OCI-LY1 (cell line): ENCODE measurements around the gene MAGI2.

Experiments used
- H2AFZ ChIP-seq: fragments of 200-600 bp; sonication (generic), shearing (Covaris generic); 2 replicates; pipeline ENCODE4 v1.6.0; 2014; ENCODE audit warnings: antibody characterized with exemption, mild to moderate bottlenecking, low read length
- H3F3A ChIP-seq: fragments of 200-600 bp; sonication (generic), shearing (Covaris generic); 2 replicates; pipeline ENCODE4 v1.6.0; 2014; ENCODE audit warnings: mild to moderate bottlenecking, antibody characterized with exemption, low read length, moderate library complexity; ENCODE audit not compliant: insufficient read depth
- H3K27ac ChIP-seq: fragments of 200-600 bp; sonication (generic); 2 replicates; pipeline ENCODE4 v1.5.1; 2014; ENCODE audit warnings: low read length, mixed run types, mild to moderate bottlenecking, low read depth; ENCODE audit not compliant: poor library complexity, severe bottlenecking
- H3K27me3 ChIP-seq: fragments of 200-600 bp; sonication (generic); 2 replicates; pipeline ENCODE4 v1.6.0; 2014; ENCODE audit warnings: antibody characterized with exemption, mild to moderate bottlenecking, low read length, moderate library complexity; ENCODE audit not compliant: insufficient read depth
- H3K36me3 ChIP-seq: fragments of 200-600 bp; sonication (generic); 2 replicates; pipeline ENCODE4 v1.6.1; 2014; ENCODE audit warnings: mild to moderate bottlenecking, antibody characterized with exemption, low read length, moderate library complexity, mixed read lengths; ENCODE audit not compliant: insufficient read depth
- H3K4me1 ChIP-seq: fragments of 200-600 bp; sonication (generic); 2 replicates; pipeline ENCODE4 v1.5.1; 2014; ENCODE audit warnings: mild to moderate bottlenecking, low read length, moderate library complexity; ENCODE audit not compliant: insufficient read depth, severe bottlenecking
- H3K4me2 ChIP-seq: fragments of 200-600 bp; sonication (generic), shearing (Covaris generic); 2 replicates; pipeline ENCODE4 v1.6.1; 2014; ENCODE audit warnings: low read length
- H3K4me3 ChIP-seq: fragments of 200-600 bp; sonication (generic); 2 replicates; pipeline ENCODE4 v1.5.1; 2014; ENCODE audit warnings: low read length, low read depth, mild to moderate bottlenecking, mixed read lengths; ENCODE audit not compliant: poor library complexity, severe bottlenecking
- H3K79me2 ChIP-seq: fragments of 200-600 bp; shearing (Covaris generic); 2 replicates; pipeline ENCODE4 v1.6.1; 2016; ENCODE audit warnings: mixed run types, low read length, mixed read lengths; ENCODE audit not compliant: insufficient read depth
- H3K9ac ChIP-seq: fragments of 200-600 bp; sonication (generic), shearing (Covaris generic); 2 replicates; pipeline ENCODE4 v1.6.1; 2014; ENCODE audit warnings: mild to moderate bottlenecking, low read length, mixed read lengths
- H3K9me2 ChIP-seq: fragments of 200-600 bp; sonication (generic), shearing (Covaris generic); 2 replicates; pipeline ENCODE4 v1.6.1; 2014; ENCODE audit warnings: low read depth, mild to moderate bottlenecking, low read length, mixed read lengths
- H3K9me3 ChIP-seq: fragments of 200-600 bp; shearing (Covaris generic); 2 replicates; pipeline ENCODE4 v1.6.1; 2014; ENCODE audit warnings: low read length, mixed read lengths
- H4K20me1 ChIP-seq: fragments of 200-600 bp; sonication (generic), shearing (Covaris generic); 2 replicates; pipeline ENCODE4 v1.6.0; 2016; ENCODE audit warnings: mild to moderate bottlenecking, low read length; ENCODE audit not compliant: insufficient read depth
- EZH2 ChIP-seq: fragments of 200-600 bp; sonication (generic), shearing (Covaris generic); IDR thresholded peaks from 2 replicates; pipeline ENCODE4 v1.8.0; 2017; ENCODE audit warnings: borderline replicate concordance, mixed run types, mild to moderate bottlenecking, antibody characterized with exemption, low read length, moderate library complexity, mixed read lengths
- TF ChIP-seq, protein P1 (sequence below): fragments of 200-600 bp; sonication (generic), shearing (Covaris generic); IDR thresholded peaks from 2 replicates; pipeline ENCODE4 v1.5.1; 2017; ENCODE audit warnings: mild to moderate bottlenecking, antibody characterized with exemption, low read length, moderate library complexity, mixed read lengths

Gene MAGI2

DNA sequence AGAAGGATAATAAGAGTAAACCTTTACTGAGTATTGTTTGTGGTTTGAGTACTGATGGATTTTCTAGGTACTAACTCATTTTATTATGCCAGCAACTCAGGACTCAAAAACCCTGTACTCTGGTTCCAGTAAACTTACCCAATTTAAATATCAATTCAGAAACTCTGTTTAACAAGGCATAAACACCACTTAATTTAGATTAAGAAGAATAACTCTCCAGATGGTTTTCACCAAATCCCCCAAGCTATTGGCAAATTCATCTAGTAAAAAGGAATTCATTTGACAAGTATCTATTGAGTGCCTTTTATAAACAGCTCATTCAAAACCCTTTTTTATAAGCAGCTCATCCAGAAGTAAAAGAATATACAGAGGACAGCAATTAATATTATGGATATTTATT, 1082.5 kb downstream of the MAGI2 start:
- H2AFZ ChIP-seq, result no peak overlapping the region
- no peak overlapping the region for H3K4me3 ChIP-seq
- no peaks in the 10 kb centered on the region for H3K36me3 ChIP-seq
- no peaks in the 10 kb centered on the region for H4K20me1 ChIP-seq
- no peaks in the 10 kb centered on the region for H3K27me3 ChIP-seq
- no peaks in the 10 kb centered on the region for H3K4me1 ChIP-seq
- H3K4me2 ChIP-seq, result no peak overlapping the region
- H3K79me2 ChIP-seq, result no peaks in the 10 kb centered on the region
- no peaks in the 10 kb centered on the region for H3K9me3 ChIP-seq
- TF ChIP-seq, protein P1, sequence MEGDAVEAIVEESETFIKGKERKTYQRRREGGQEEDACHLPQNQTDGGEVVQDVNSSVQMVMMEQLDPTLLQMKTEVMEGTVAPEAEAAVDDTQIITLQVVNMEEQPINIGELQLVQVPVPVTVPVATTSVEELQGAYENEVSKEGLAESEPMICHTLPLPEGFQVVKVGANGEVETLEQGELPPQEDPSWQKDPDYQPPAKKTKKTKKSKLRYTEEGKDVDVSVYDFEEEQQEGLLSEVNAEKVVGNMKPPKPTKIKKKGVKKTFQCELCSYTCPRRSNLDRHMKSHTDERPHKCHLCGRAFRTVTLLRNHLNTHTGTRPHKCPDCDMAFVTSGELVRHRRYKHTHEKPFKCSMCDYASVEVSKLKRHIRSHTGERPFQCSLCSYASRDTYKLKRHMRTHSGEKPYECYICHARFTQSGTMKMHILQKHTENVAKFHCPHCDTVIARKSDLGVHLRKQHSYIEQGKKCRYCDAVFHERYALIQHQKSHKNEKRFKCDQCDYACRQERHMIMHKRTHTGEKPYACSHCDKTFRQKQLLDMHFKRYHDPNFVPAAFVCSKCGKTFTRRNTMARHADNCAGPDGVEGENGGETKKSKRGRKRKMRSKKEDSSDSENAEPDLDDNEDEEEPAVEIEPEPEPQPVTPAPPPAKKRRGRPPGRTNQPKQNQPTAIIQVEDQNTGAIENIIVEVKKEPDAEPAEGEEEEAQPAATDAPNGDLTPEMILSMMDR, result no peak
- TF ChIP-seq EZH2, result no peak
- no peaks in the 10 kb centered on the region for H3F3A ChIP-seq
- no peak overlapping the region for H3K9ac ChIP-seq
- H3K27ac ChIP-seq, result no peak overlapping the region
- H3K9me2 ChIP-seq, result no peaks in the 10 kb centered on the region

DNA sequence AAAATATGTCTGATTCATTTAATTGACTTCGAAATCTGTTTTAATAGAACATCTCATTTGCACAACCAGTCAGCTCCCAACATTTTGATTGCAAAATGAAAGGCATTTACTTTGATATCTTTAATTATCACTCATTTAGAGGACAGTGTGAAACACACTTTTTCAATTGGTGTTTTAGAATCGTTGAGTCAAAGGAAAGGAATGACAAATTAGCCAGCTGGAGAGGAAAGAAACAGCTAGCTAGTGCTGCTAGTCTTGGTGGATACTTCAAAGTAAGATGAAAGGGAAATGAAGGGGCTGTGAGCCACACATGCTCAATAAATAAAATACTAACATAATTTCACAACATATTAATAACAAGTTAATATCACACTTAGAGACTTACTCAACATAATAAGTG, 1084.7 kb downstream of the MAGI2 start:
- TF ChIP-seq EZH2, result no peak
- TF ChIP-seq, protein P1, result no peak

DNA sequence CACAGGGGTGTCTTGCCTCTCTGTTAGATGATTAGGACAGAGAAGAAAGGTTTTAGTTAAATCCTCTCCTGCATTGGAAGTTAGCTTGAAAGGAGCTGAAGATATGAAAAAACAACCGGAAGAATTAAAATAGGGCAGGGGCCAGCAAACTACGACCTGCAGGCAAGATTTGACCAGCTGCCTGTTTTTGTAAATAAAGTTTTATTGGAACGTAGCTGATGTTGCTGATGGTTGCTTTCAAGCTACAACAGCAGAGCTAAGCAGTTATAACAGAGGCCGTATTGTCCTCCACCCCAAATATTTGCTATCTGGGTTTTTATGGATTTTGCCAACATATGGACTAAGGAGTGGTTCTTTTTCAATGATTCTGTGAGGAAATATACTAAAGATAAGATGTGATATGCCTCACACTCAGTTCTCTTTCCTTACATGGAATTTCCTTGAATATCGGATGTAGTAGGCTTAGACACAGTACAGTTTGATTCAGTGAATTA, 1086.1 kb downstream of the MAGI2 start:
- Histone ChIP-seq H3K27me3 (no peaks in the 10 kb centered on the region), H3K9me3 (no peaks in the 10 kb centered on the region), H3F3A (no peaks in the 10 kb centered on the region), H3K4me3 (no peak overlapping the region), H4K20me1 (no peaks in the 10 kb centered on the region), H3K79me2 (no peaks in the 10 kb centered on the region), H3K9me2 (no peaks in the 10 kb centered on the region), H3K9ac (no peak overlapping the region), H3K27ac (no peak overlapping the region), H3K36me3 (no peaks in the 10 kb centered on the region), H3K4me1 (no peaks in the 10 kb centered on the region), H2AFZ (no peak overlapping the region), H3K4me2 (no peak overlapping the region)
- no peak for TF ChIP-seq EZH2
- TF ChIP-seq, protein P1, result no peak

More for the DNA sequence above, 1084.7 kb downstream of the MAGI2 start:
- Histone ChIP-seq H3K9ac (no peak overlapping the region), H3F3A (no peaks in the 10 kb centered on the region), H3K4me1 (no peaks in the 10 kb centered on the region), H2AFZ (no peak overlapping the region), H4K20me1 (no peaks in the 10 kb centered on the region), H3K36me3 (no peaks in the 10 kb centered on the region), H3K4me2 (no peak overlapping the region), H3K9me2 (no peaks in the 10 kb centered on the region), H3K9me3 (no peaks in the 10 kb centered on the region), H3K79me2 (no peaks in the 10 kb centered on the region), H3K27me3 (no peaks in the 10 kb centered on the region), H3K27ac (no peak overlapping the region), H3K4me3 (no peak overlapping the region)
